BJ (cell line): ENCODE measurements around the gene DYRK4. TPM values are rescaled to one million over a fixed set of nuclear protein-coding genes. Genes with fewer than 3 reads are reported as not detected.

Source experiments
- CTCF ChIA-PET: fragments of 350-600 bp; formaldehyde crosslinking; extraction: SDS; loops from one replicate; lab custom pipeline; 2021; ENCODE audit warnings: antibody characterized with exemption, inconsistent platforms; lab: Yijun Ruan, JAX
- POLR2A ChIA-PET: fragments of 300-600 bp; sonication (Branson Sonifier 250); formaldehyde crosslinking; extraction: SDS; loops from one replicate; lab custom pipeline; 2021; ENCODE audit warnings: antibody characterized with exemption; lab: Charles Lee
- DNase-seq: peaks from one replicate; pipeline ENCODE4 v3.0.0-alpha.2; 2011; ENCODE audit warnings: low read depth
- H3K27me3 ChIP-seq: 2 replicates; pipeline ENCODE4 v1.6.0; 2011; ENCODE audit warnings: low read length; ENCODE audit not compliant: control insufficient read depth, insufficient read depth
- H3K36me3 ChIP-seq: 2 replicates; pipeline ENCODE4 v1.5.1; 2011; ENCODE audit warnings: low read length; ENCODE audit not compliant: control insufficient read depth, insufficient read depth
- H3K4me3 ChIP-seq: 2 replicates; pipeline ENCODE4 v1.5.1; 2011; ENCODE audit warnings: low read depth, mild to moderate bottlenecking, control low read depth, low read length
- CTCF ChIP-seq: IDR thresholded peaks from 2 replicates; pipeline ENCODE4 v1.5.1; 2011; ENCODE audit warnings: low read depth, mild to moderate bottlenecking, control low read depth, inconsistent platforms, low read length, moderate library complexity; ENCODE audit not compliant: insufficient read depth
- polyA plus RNA-seq: library from polyadenylated mRNA; depleted of rRNA; stranded (reverse); fragments of >200 nt; gene quantifications from 2 replicates; pipeline ENCODE4 v1.2.3, GENCODE V29; 2011

DYRK4 gene
- polyA plus RNA-seq, 1 experiment, result 77.5 TPM

DNA sequence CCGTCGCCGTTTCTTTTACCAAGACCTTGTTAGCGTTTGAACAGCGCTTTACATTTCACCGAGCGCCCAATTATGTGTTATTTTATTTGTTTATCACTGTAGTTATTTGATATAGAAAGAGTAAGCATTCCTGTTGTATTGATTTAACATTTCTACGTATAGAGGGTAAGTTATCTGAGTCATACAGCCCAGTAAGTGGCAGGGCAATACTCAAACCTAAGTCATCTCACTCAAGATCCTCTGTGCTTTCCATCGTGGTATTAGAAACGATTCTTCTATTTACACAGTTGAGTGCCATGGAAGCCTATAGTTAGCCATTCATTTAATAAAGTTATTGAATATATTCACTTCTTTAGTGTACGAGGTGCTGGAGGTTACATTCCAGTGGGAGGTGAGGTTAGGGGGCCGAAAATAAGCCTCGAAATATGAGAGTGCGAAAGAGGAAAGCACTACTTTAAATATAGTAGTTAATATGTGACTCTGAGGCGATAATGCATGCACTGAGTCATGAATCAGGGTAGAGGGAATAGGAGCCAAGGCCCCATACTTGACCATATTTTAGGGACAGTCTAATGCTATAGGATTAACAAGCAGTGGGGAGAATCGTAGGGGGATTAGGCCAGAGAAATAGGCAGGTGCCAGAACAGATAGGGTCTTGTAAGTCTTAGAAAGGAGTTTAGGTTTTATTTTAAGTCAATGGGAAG lies 22.7 kb upstream of the DYRK4 start:
- CTCF ChIA-PET, result no interaction called here

GRCh38 chr12:4540170-4540569 lies 21.8 kb upstream of the DYRK4 start:
- ChIA-PET POLR2A (no interaction called here), CTCF (interaction anchor here (0.6 kb wide), 2 partner anchors 137 to 1313 kb away, joined by 3 read pairs; no protein-coding TSS in a partner anchor)
- Histone ChIP-seq H3K27me3 (no peaks in the 10 kb centered on the region), H3K4me3 (no peak overlapping the region), H3K36me3 (no peaks in the 10 kb centered on the region)
- DNase-seq, result no peak
- TF ChIP-seq CTCF, result no peak

More for the DNA sequence above, 22.7 kb upstream of the DYRK4 start:
- H3K4me3 ChIP-seq, result peak overlapping the region; percentile 86
- no peaks in the 10 kb centered on the region for H3K36me3 ChIP-seq
- TF ChIP-seq CTCF, result no peak
- POLR2A ChIA-PET, result no interaction called here
- no peak for DNase-seq
- H3K27me3 ChIP-seq, result no peaks in the 10 kb centered on the region

GRCh38 chr12:4540638-4541037 lies 21.4 kb upstream of the DYRK4 start:
- DNase-seq, result no peak
- Histone ChIP-seq H3K27me3 (no peaks in the 10 kb centered on the region), H3K36me3 (no peaks in the 10 kb centered on the region), H3K4me3 (no peak overlapping the region)
- no peak for TF ChIP-seq CTCF
- POLR2A ChIA-PET, result no interaction called here
- CTCF ChIA-PET, result interaction anchor here (0.6 to 0.8 kb wide), 3 partner anchors 16 to 1313 kb away, joined by 3 read pairs; no protein-coding TSS in a partner anchor

GRCh38 chr12:4545195-4545594 lies 16.8 kb upstream of the DYRK4 start:
- Histone ChIP-seq H3K4me3 (no peak overlapping the region), H3K27me3 (no peaks in the 10 kb centered on the region), H3K36me3 (no peaks in the 10 kb centered on the region)
- no peak for TF ChIP-seq CTCF
- no peak for DNase-seq
- POLR2A ChIA-PET, result no interaction called here
- CTCF ChIA-PET, result no interaction called here

DNA sequence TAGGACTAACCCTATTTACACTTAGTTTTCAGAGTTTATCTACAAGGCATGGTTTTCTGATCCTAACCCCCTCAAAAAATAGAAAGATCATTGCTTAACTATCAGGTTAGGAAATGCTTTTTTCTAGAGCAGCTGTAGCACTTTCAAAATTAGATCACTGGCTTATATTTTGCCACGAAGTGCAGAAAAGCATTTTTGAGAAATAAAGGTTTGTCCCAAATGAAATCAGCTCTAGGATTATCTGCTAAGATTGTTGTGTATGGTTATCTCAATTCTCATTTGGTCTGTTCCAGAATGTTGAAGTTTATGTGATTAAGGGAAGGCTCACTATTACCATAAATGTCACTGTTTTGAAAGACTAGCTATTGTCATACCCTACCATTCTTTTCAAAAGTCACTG lies 9.8 kb upstream of the DYRK4 start:
- Histone ChIP-seq H3K36me3 (no peaks in the 10 kb centered on the region), H3K4me3 (no peak overlapping the region), H3K27me3 (no peaks in the 10 kb centered on the region)
- TF ChIP-seq CTCF, result no peak
- POLR2A ChIA-PET, result no interaction called here
- no peak for DNase-seq
- CTCF ChIA-PET, result no interaction called here
